ENCODE data around the gene ANKUB1.
"Not testable (repeated sequence)": the region's sequence is repeated elsewhere in the genome, so short reads cannot be mapped to it uniquely, and the experiment has no call there.

Gene ANKUB1, protein sequence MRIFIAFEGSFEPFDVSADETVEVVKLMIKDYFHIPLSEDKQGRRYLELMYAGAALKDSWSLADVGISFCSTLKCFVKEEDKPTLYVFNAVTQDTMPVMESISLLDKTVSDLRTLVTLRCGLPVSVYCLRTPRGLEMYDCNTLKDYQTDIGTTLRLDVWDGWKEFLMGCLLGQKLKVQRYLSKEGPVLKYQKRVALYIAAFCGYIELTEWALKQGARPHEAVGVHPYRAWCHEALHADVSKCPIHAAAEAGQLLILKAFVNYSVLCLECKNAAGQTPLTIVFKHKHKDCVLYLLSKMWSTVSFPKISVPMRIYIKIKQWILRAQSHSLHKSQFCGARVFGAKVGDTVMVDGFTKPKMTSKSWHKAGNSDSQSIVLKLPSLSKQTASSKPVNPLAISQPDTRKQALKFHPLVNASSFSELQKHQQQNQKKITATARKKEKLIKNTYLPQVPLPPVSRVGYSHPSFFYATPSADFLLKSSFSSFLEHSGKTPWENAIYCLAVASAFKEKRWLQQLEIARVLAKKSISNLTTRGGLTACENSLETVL

GRCh38 chr3:149792452-149793270, at the start of gene ANKUB1:
ANKUB1 (minus strand) TSS chr3:149792554; CDS start chr3:149792366, 188 bp downstream.
- Histone ChIP-seq H2AFZ (ENCODE audit: low read depth) (no peak within 1 kb of the TSS), H3K27me3 (ENCODE audit: insufficient read depth, low read depth) (no peaks in the 10 kb centered on the region), H3K79me2 (ENCODE audit: insufficient read depth, low read depth) (no peaks in the 10 kb centered on the region), H3K27ac (no peak within 1 kb of the TSS), H3K4me2 (no peak within 1 kb of the TSS), H3K9ac (no peak within 1 kb of the TSS), H3K36me3 (ENCODE audit: insufficient read depth) (no peaks in the 10 kb centered on the region), H4K20me1 (ENCODE audit: insufficient read depth) (no peaks in the 10 kb centered on the region), H3K4me3 (IDR thresholded peaks at IDR 0.05; ENCODE audit: insufficient read depth, low read depth, low read length) (no peak within 1 kb of the TSS), H3K4me1 (ENCODE audit: low read depth, poor library complexity, severe bottlenecking) (no peaks in the 10 kb centered on the region)
- TF ChIP-seq CTCF (conservative IDR thresholded peaks at IDR 0.05; ENCODE audit: low read depth, low read length), result no peak

GRCh38 chr3:149839896-149840295, 47.5 kb upstream of the ANKUB1 start:
- Histone ChIP-seq H4K20me1 (ENCODE audit: insufficient read depth) (no peaks in the 10 kb centered on the region), H3K4me1 (ENCODE audit: low read depth, poor library complexity, severe bottlenecking) (no peaks in the 10 kb centered on the region), H2AFZ (ENCODE audit: low read depth) (no peak overlapping the region), H3K27ac (no peak overlapping the region), H3K36me3 (ENCODE audit: insufficient read depth) (no peaks in the 10 kb centered on the region), H3K4me2 (no peak overlapping the region), H3K4me3 (IDR thresholded peaks at IDR 0.05; ENCODE audit: insufficient read depth, low read depth, low read length) (no peak overlapping the region), H3K27me3 (ENCODE audit: insufficient read depth, low read depth) (no peaks in the 10 kb centered on the region), H3K79me2 (ENCODE audit: insufficient read depth, low read depth) (peaks cover 33% of the 10 kb centered on the region), H3K9ac (no peak overlapping the region)
- TF ChIP-seq CTCF (conservative IDR thresholded peaks at IDR 0.05; ENCODE audit: low read depth, low read length), result no peak

DNA sequence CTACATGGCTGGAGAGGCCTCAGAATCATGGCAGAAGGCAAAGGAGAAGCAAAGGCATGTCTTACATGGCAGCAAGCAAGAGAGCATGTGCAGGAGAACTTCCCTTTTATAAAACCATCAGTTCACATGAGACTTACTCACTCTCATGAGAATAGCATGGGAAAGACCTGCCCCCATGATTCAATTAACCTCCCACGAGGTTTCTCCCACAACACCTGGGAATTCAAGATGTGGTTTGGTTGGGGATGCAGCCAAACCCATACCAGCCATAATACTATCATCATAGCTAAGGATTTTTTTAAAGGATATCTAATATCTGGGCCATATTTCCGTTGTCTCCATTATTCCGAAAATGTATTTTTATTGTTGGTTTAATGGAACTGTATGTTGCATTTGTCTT, 47.1 kb upstream of the ANKUB1 start:
- not testable (repeated sequence) for H3K4me2 ChIP-seq; H3K27me3 ChIP-seq (ENCODE audit: insufficient read depth, low read depth); H2AFZ ChIP-seq (ENCODE audit: low read depth); H4K20me1 ChIP-seq (ENCODE audit: insufficient read depth); H3K27ac ChIP-seq; H3K4me1 ChIP-seq (ENCODE audit: low read depth, poor library complexity, severe bottlenecking); H3K9ac ChIP-seq; H3K4me3 ChIP-seq (IDR thresholded peaks at IDR 0.05; ENCODE audit: insufficient read depth, low read depth, low read length); H3K36me3 ChIP-seq (ENCODE audit: insufficient read depth)
- H3K79me2 ChIP-seq (ENCODE audit: insufficient read depth, low read depth), result peaks cover 37% of the 10 kb centered on the region

DNA sequence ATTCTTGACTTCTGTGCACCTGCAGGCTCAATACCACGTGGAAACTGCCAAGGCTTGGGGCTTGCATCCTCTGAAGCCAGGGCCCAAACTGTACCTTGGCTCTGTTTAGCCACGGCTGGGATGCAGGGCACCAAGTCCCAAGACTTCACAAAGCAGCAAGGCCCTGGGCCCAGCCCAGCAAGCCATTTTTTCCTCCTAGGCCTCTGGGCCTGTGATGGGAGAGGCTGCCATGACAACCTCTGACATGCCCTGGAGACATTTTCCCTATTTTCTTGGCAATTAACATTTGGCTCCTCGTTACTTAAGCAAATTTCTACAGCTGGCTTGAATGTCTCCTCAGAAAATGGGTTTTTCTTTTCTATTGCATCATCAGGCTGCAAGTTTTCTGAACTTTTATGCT, 46.1 kb upstream of the ANKUB1 start:
- H2AFZ ChIP-seq (ENCODE audit: low read depth); H3K4me3 ChIP-seq (IDR thresholded peaks at IDR 0.05; ENCODE audit: insufficient read depth, low read depth, low read length); H3K27me3 ChIP-seq (ENCODE audit: insufficient read depth, low read depth); H3K36me3 ChIP-seq (ENCODE audit: insufficient read depth); H4K20me1 ChIP-seq (ENCODE audit: insufficient read depth); H3K27ac ChIP-seq; H3K4me1 ChIP-seq (ENCODE audit: low read depth, poor library complexity, severe bottlenecking); H3K4me2 ChIP-seq; H3K9ac ChIP-seq: not testable (repeated sequence)
- peaks cover 34% of the 10 kb centered on the region for H3K79me2 ChIP-seq (ENCODE audit: insufficient read depth, low read depth)

- no peak for TF ChIP-seq CTCF (conservative IDR thresholded peaks at IDR 0.05; ENCODE audit: low read depth, low read length)
- H2AFZ ChIP-seq (ENCODE audit: low read depth), result no peak overlapping the region
- no peak overlapping the region for H3K27ac ChIP-seq
- 0 out of 2 replicates have a peak, but pooled peaks cover 2% of the 10 kb centered on the region for H4K20me1 ChIP-seq (ENCODE audit: insufficient read depth)
- H3K36me3 ChIP-seq (ENCODE audit: insufficient read depth), result no peaks in the 10 kb centered on the region
- H3K27me3 ChIP-seq (ENCODE audit: insufficient read depth, low read depth), result no peaks in the 10 kb centered on the region
- H3K9ac ChIP-seq, result no peak overlapping the region
- no peak overlapping the region for H3K4me3 ChIP-seq (IDR thresholded peaks at IDR 0.05; ENCODE audit: insufficient read depth, low read depth, low read length)
- H3K79me2 ChIP-seq (ENCODE audit: insufficient read depth, low read depth), result peaks cover 33% of the 10 kb centered on the region; the same call in 1 of the 2 replicates
- no peaks in the 10 kb centered on the region for H3K4me1 ChIP-seq (ENCODE audit: low read depth, poor library complexity, severe bottlenecking)
- H3K4me2 ChIP-seq, result no peak overlapping the region
Measured at GRCh38 chr3:149833241-149833640, 40.9 kb upstream of the ANKUB1 start.

All from KMS-11 (cell line).